ENCODE measurements around the gene AATF. TPM values are rescaled to one million over a fixed set of nuclear protein-coding genes. Genes with fewer than 3 reads are reported as not detected.

Gene AATF
- total and polyA plus RNA-seq, 2 experiments from 2014 or later = 31.2 to 35.7 TPM

GRCh38 chr17:37028040-37028439 is 79.3 kb downstream of the AATF start:
- WGBS (ENCODE audit: low lambda C conversion rate, missing lambda C conversion rate) = 99% methylated on average over 4 of the region's 4 CpGs
- Histone ChIP-seq H3K27me3 (no peaks in the 10 kb centered on the region), H3K9me3 (ENCODE audit: low read depth) (no peaks in the 10 kb centered on the region), H3K4me3 (no peak overlapping the region), H4K20me1 (ENCODE audit: insufficient read depth, poor library complexity, severe bottlenecking) (no peaks in the 10 kb centered on the region), H3K79me2 (no peaks in the 10 kb centered on the region), H3K4me1 (ENCODE audit: insufficient read depth) (peaks cover 17% of the 10 kb centered on the region), H3K4me2 (no peak overlapping the region), H3K27ac (no peak overlapping the region), H3K9me2 (replicated peaks; ENCODE audit: insufficient read depth) (no peaks in the 10 kb centered on the region), H2AFZ (no peak overlapping the region), H3K36me3 (replicated peaks; ENCODE audit: insufficient read depth, low read depth) (no peaks in the 10 kb centered on the region)
- no peak for DNase-seq (ENCODE audit: low spot score)
- no peak for TF ChIP-seq EZH2 (IDR thresholded peaks at IDR 0.05; ENCODE audit: borderline replicate concordance)
- no peak for TF ChIP-seq EZH2phosphoT487 (IDR thresholded peaks at IDR 0.05; ENCODE audit: low read depth, severe bottlenecking, unreplicated experiment)
- TF ChIP-seq CTCF (IDR thresholded peaks at IDR 0.05; ENCODE audit: poor library complexity) = no peak

- Histone ChIP-seq H4K20me1 (ENCODE audit: insufficient read depth, poor library complexity, severe bottlenecking) (no peaks in the 10 kb centered on the region), H3K36me3 (replicated peaks; ENCODE audit: insufficient read depth, low read depth) (no peaks in the 10 kb centered on the region), H3K4me2 (no peak overlapping the region), H3K27me3 (no peaks in the 10 kb centered on the region), H3K9me3 (ENCODE audit: low read depth) (no peaks in the 10 kb centered on the region), H3K79me2 (no peaks in the 10 kb centered on the region), H3K4me3 (no peak overlapping the region), H3K4me1 (ENCODE audit: insufficient read depth) (no peaks in the 10 kb centered on the region), H3K27ac (no peak overlapping the region), H2AFZ (no peak overlapping the region), H3K9me2 (replicated peaks; ENCODE audit: insufficient read depth) (no peaks in the 10 kb centered on the region)
- 96% methylated on average over 4 of the region's 4 CpGs for whole genome bisulfite sequencing (ENCODE audit: low lambda C conversion rate, missing lambda C conversion rate)
- TF ChIP-seq CTCF (IDR thresholded peaks at IDR 0.05; ENCODE audit: poor library complexity) (no peak), EZH2 (IDR thresholded peaks at IDR 0.05; ENCODE audit: borderline replicate concordance) (no peak), EZH2phosphoT487 (IDR thresholded peaks at IDR 0.05; ENCODE audit: low read depth, severe bottlenecking, unreplicated experiment) (no peak)
- no peak for DNase-seq (ENCODE audit: low spot score)
Measured at GRCh38 chr17:37031493-37032083, 82.8 kb downstream of the AATF start.

- Histone ChIP-seq H3K27me3 (no peaks in the 10 kb centered on the region), H2AFZ (no peak overlapping the region), H3K79me2 (no peaks in the 10 kb centered on the region), H3K36me3 (replicated peaks; ENCODE audit: insufficient read depth, low read depth) (no peaks in the 10 kb centered on the region), H3K4me1 (ENCODE audit: insufficient read depth) (no peaks in the 10 kb centered on the region), H3K27ac (no peak overlapping the region), H3K4me2 (no peak overlapping the region), H4K20me1 (ENCODE audit: insufficient read depth, poor library complexity, severe bottlenecking) (no peaks in the 10 kb centered on the region), H3K9me3 (ENCODE audit: low read depth) (no peaks in the 10 kb centered on the region), H3K9me2 (replicated peaks; ENCODE audit: insufficient read depth) (no peaks in the 10 kb centered on the region), H3K4me3 (no peak overlapping the region)
- no peak for DNase-seq (ENCODE audit: low spot score)
- WGBS (ENCODE audit: low lambda C conversion rate, missing lambda C conversion rate) = 89% methylated on average over 5 of the region's 5 CpGs
- no peak for TF ChIP-seq CTCF (IDR thresholded peaks at IDR 0.05; ENCODE audit: poor library complexity)
- TF ChIP-seq EZH2phosphoT487 (IDR thresholded peaks at IDR 0.05; ENCODE audit: low read depth, severe bottlenecking, unreplicated experiment) = no peak
- no peak for TF ChIP-seq EZH2 (IDR thresholded peaks at IDR 0.05; ENCODE audit: borderline replicate concordance)
Measured at GRCh38 chr17:37037590-37038155, 88.9 kb downstream of the AATF start.

Measured in hepatocyte (in vitro differentiated cells).